ENCODE measurements around the gene TMEM38B. TPM values are rescaled to one million over a fixed set of nuclear protein-coding genes. Genes with fewer than 3 reads are reported as not detected.

The TMEM38B gene
- polyA plus RNA-seq, 3 donors, result 4.5 to 14.8 (median 12.2) TPM

GRCh38 chr9:105716146-105716545 lies 21.8 kb downstream of the TMEM38B start:
- Histone ChIP-seq H4K20me1 (ENCODE audit: insufficient read depth, low read length) (no peaks in the 10 kb centered on the region), H3K4me2 (replicated peaks; ENCODE audit: extremely low read depth, low read length, poor library complexity, severe bottlenecking) (no peak overlapping the region), H3K9me3 (replicated peaks in 1 of 2; ENCODE audit: control insufficient read depth in 1 of 2, insufficient read depth in 1 of 2, low read length in 2 of 2) (peaks cover 0 to 10% of the 10 kb centered on the region in 2 donors), H3K4me1 (ENCODE audit: control insufficient read depth in 1 of 2, insufficient read depth in 2 of 2, low read length in 2 of 2) (no peaks in the 10 kb centered on the region), H3K27ac (ENCODE audit: low read depth in 1 of 2, low read length in 2 of 2) (no peak overlapping the region), H3K27me3 (ENCODE audit: control insufficient read depth in 2 of 2, insufficient read depth in 2 of 2, low read length in 2 of 2) (no peaks in the 10 kb centered on the region), H2AFZ (ENCODE audit: insufficient read depth, low read depth, low read length, poor library complexity, severe bottlenecking) (no peak overlapping the region), H3K4me3 (replicated peaks in 1 of 3; ENCODE audit: low read depth in 2 of 3, low read length in 3 of 3) (no peak overlapping the region), H3K36me3 (replicated peaks in 1 of 2; ENCODE audit: control insufficient read depth in 1 of 2, insufficient read depth in 2 of 2, low read length in 2 of 2) (no peaks in the 10 kb centered on the region), H3K9ac (ENCODE audit: insufficient read depth, low read length, poor library complexity, severe bottlenecking) (no peak overlapping the region), H3K79me2 (ENCODE audit: insufficient read depth, low read length) (no peaks in the 10 kb centered on the region)
- H3K4me1 Mint-ChIP-seq, result no peaks in the 10 kb centered on the region
- TF ChIP-seq CTCF (IDR thresholded peaks at IDR 0.05), result no peak
- no peak overlapping the region for H3K4me3 Mint-ChIP-seq
- intact Hi-C loops (cut with micrococcal nuclease), result no loop called here
- WGBS (ENCODE audit: insufficient coverage), result no CpG with 5 or more reads among the region's 1 CpG
- peaks cover 0 to 4% (median 0%) of the 10 kb centered on the region in 3 donors for H3K27me3 Mint-ChIP-seq (ENCODE audit: low read depth in 3 of 3)
- peaks cover 0 to 6% (median 0%) of the 10 kb centered on the region in 7 donors for H3K9me3 Mint-ChIP-seq
- H3K36me3 Mint-ChIP-seq, result peaks cover 0 to 4% of the 10 kb centered on the region in 2 donors
- no peak for DNase-seq
- no peak overlapping the region for H3K27ac Mint-ChIP-seq

- H3K9me3 Mint-ChIP-seq, result no peaks in the 10 kb centered on the region
- H3K27me3 ChIP-seq (ENCODE audit: control insufficient read depth in 2 of 2, insufficient read depth in 2 of 2, low read length in 2 of 2), result no peaks in the 10 kb centered on the region
- H3K36me3 Mint-ChIP-seq, result peaks cover 3 to 11% of the 10 kb centered on the region in 2 donors
- no peak overlapping the region for H2AFZ ChIP-seq (ENCODE audit: insufficient read depth, low read depth, low read length, poor library complexity, severe bottlenecking)
- no peaks in the 10 kb centered on the region for H3K4me1 Mint-ChIP-seq
- no peak overlapping the region for H3K4me3 ChIP-seq (replicated peaks in 1 of 3; ENCODE audit: low read depth in 2 of 3, low read length in 3 of 3)
- WGBS (ENCODE audit: insufficient coverage), result no CpG with 5 or more reads among the region's 3 CpGs
- no peak overlapping the region for H3K4me2 ChIP-seq (replicated peaks; ENCODE audit: extremely low read depth, low read length, poor library complexity, severe bottlenecking)
- H3K79me2 ChIP-seq (ENCODE audit: insufficient read depth, low read length), result no peaks in the 10 kb centered on the region
- no peak overlapping the region for H3K27ac Mint-ChIP-seq
- TF ChIP-seq CTCF (IDR thresholded peaks at IDR 0.05), result no peak
- H3K4me1 ChIP-seq (ENCODE audit: control insufficient read depth in 1 of 2, insufficient read depth in 2 of 2, low read length in 2 of 2), result no peaks in the 10 kb centered on the region
- H3K36me3 ChIP-seq (replicated peaks in 1 of 2; ENCODE audit: control insufficient read depth in 1 of 2, insufficient read depth in 2 of 2, low read length in 2 of 2), result no peaks in the 10 kb centered on the region
- no peaks in the 10 kb centered on the region for H4K20me1 ChIP-seq (ENCODE audit: insufficient read depth, low read length)
- no peak overlapping the region for H3K4me3 Mint-ChIP-seq
- no peak overlapping the region for H3K9ac ChIP-seq (ENCODE audit: insufficient read depth, low read length, poor library complexity, severe bottlenecking)
- H3K27ac ChIP-seq (ENCODE audit: low read depth in 1 of 2, low read length in 2 of 2), result no peak overlapping the region
- intact Hi-C loops (cut with micrococcal nuclease), result no loop called here
- H3K9me3 ChIP-seq (replicated peaks in 1 of 2; ENCODE audit: control insufficient read depth in 1 of 2, insufficient read depth in 1 of 2, low read length in 2 of 2), result no peaks in the 10 kb centered on the region
- peaks cover 0 to 4% (median 4%) of the 10 kb centered on the region in 3 donors for H3K27me3 Mint-ChIP-seq (ENCODE audit: low read depth in 3 of 3)
- DNase-seq, result no peak
Observed at GRCh38 chr9:105722099-105722498, 27.8 kb downstream of the TMEM38B start.
